H1 (cell line): ENCODE results near the gene TLE2.

ENCODE experiments used
- EZH2 ChIP-seq: fragments of 200-600 bp; sonication (generic); IDR thresholded peaks from 2 replicates; pipeline ENCODE4 v1.7.1; 2012; ENCODE audit warnings: low read depth, mild to moderate bottlenecking, moderate library complexity, low read length, inconsistent platforms; ENCODE audit not compliant: severe bottlenecking
- POLR2A ChIP-seq, 2 experiments: IDR thresholded peaks; 1 replicate in 1 of 2; 2 replicates in 1 of 2; pipeline ENCODE4 v1.6.1; 2011; ENCODE audit warnings: low read depth in 2 of 2, low read length in 2 of 2, mild to moderate bottlenecking in 2 of 2; ENCODE audit errors: control extremely low read depth in 1 of 2

GRCh38 chr19:2962018-2962670 lies 66.9 kb downstream of the TLE2 start:
- TF ChIP-seq POLR2A (IDR thresholded peaks at IDR 0.05; ENCODE audit: control extremely low read depth in 1 of 2, low read depth in 2 of 2, low read length in 2 of 2) (no peak), EZH2 (no peak)
